ENCODE data around the gene UBQLN3.

Gene UBQLN3

DNA sequence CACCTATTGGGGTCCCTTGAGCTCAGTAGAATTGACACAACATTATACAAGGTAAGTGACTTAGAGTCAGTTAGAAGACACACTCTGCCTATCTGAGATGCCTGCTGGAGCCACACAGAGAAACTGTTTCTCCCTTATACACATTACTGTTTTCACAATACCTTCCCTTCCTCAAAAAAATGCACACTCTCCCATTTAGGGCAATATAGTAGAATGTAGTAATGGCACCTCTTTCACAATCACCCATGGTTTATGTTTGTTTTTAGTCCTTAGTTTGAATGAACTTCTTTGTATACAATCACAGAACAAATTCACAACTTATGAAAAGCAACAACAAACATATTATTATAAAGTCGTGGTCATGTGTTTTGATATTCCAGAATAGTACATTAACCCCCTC lies 24.3 kb upstream of the UBQLN3 start:
- no peaks in the 10 kb centered on the region for H3K9me3 ChIP-seq (ENCODE audit: control insufficient read depth, low read length)
- WGBS, 2 experiments = 91% methylated on average over 1 of the region's 1 CpG; no CpG with 5 or more reads in 1 of the 2 experiments

DNA sequence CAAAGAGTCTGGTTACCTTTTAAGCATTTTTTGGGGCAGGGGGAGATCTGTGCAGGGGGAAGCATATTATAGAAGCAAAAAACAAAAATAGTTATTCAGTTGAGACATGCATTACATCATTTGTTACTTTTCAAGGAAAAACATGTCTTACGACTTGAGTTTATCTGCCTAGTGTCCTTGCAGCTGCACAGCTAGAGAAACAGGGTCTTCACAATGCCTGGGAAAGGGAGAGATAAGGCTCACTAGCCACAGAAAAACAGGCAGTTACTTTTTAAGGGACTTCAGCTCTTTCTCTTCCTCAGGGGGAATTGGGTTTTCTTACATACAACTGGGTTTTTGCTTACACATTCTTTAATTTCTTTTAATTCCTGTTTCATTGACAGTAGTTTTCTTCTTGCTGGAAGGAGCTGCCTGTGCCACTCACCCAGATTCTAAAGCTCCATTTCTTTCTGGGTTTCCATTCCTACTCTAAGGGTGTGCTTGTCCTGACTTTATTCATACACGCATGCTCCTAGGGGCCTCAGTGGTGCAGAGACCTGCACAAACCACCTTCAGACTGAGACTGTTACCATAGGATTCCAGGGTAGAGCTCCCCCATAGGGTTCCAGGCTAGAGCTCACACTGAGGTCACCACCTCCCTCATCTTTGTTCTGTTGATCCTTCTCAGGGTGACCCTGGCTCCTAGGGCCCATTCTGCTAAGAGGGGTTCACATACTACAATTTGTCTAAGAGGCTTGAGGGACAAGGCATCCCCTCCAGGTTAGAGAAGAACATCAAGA lies 21.5 kb upstream of the UBQLN3 start:
- Histone ChIP-seq H3K27ac (ENCODE audit: insufficient read depth, low read depth, low read length, poor library complexity, severe bottlenecking) (no peak overlapping the region), H3K4me1 (ENCODE audit: control insufficient read depth, insufficient read depth, low read length) (no peaks in the 10 kb centered on the region), H3K36me3 (ENCODE audit: control insufficient read depth, insufficient read depth, low read length) (no peaks in the 10 kb centered on the region), H3K4me3 (ENCODE audit: insufficient read depth, low read depth, low read length) (no peak overlapping the region), H3K27me3 (ENCODE audit: control insufficient read depth, insufficient read depth, low read length, poor library complexity, severe bottlenecking) (no peaks in the 10 kb centered on the region), H3K9me3 (ENCODE audit: control insufficient read depth, low read length) (no peaks in the 10 kb centered on the region)
- 90 to 92% methylated on average over 2 of the region's 2 CpGs for WGBS, 2 experiments

More for the DNA sequence above, 24.3 kb upstream of the UBQLN3 start:
- Histone ChIP-seq H3K36me3 (ENCODE audit: control insufficient read depth, insufficient read depth, low read length) (no peaks in the 10 kb centered on the region), H3K4me1 (ENCODE audit: control insufficient read depth, insufficient read depth, low read length) (no peaks in the 10 kb centered on the region), H3K4me3 (ENCODE audit: insufficient read depth, low read depth, low read length) (no peak overlapping the region), H3K27ac (ENCODE audit: insufficient read depth, low read depth, low read length, poor library complexity, severe bottlenecking) (no peak overlapping the region), H3K27me3 (ENCODE audit: control insufficient read depth, insufficient read depth, low read length, poor library complexity, severe bottlenecking) (no peaks in the 10 kb centered on the region)

DNA sequence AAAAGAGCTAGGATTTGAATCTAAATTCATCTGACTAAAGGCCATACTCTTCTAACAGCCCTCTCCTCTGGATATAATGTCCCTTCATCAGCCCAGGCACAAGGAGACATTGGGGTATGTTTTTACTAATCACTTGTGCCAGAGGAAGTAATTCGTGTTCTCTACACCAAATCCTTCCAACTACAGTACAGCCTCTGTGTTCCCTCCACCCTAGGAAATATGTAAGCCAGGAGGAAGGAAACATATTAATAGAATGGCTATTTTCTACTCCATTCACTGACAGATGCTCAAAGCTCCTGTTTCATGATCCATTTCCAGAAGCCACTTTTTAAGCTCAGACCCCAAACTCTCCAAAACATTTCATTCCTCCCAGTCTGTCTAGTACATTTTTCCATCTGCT lies 18.7 kb upstream of the UBQLN3 start:
- H3K36me3 ChIP-seq (ENCODE audit: control insufficient read depth, insufficient read depth, low read length) = no peaks in the 10 kb centered on the region
- no peaks in the 10 kb centered on the region for H3K27me3 ChIP-seq (ENCODE audit: control insufficient read depth, insufficient read depth, low read length, poor library complexity, severe bottlenecking)
- H3K27ac ChIP-seq (ENCODE audit: insufficient read depth, low read depth, low read length, poor library complexity, severe bottlenecking) = no peak overlapping the region
- H3K9me3 ChIP-seq (ENCODE audit: control insufficient read depth, low read length) = no peaks in the 10 kb centered on the region
- no peaks in the 10 kb centered on the region for H3K4me1 ChIP-seq (ENCODE audit: control insufficient read depth, insufficient read depth, low read length)
- WGBS, 2 experiments = 75% methylated on average over 1 of the region's 1 CpG; no CpG with 5 or more reads in 1 of the 2 experiments
- no peak overlapping the region for H3K4me3 ChIP-seq (ENCODE audit: insufficient read depth, low read depth, low read length)

GRCh38 chr11:5527716-5528115 lies 18.0 kb upstream of the UBQLN3 start:
- Histone ChIP-seq H3K27ac (ENCODE audit: insufficient read depth, low read depth, low read length, poor library complexity, severe bottlenecking) (no peak overlapping the region), H3K36me3 (ENCODE audit: control insufficient read depth, insufficient read depth, low read length) (no peaks in the 10 kb centered on the region), H3K4me1 (ENCODE audit: control insufficient read depth, insufficient read depth, low read length) (no peaks in the 10 kb centered on the region), H3K27me3 (ENCODE audit: control insufficient read depth, insufficient read depth, low read length, poor library complexity, severe bottlenecking) (no peaks in the 10 kb centered on the region), H3K9me3 (ENCODE audit: control insufficient read depth, low read length) (no peaks in the 10 kb centered on the region), H3K4me3 (ENCODE audit: insufficient read depth, low read depth, low read length) (no peak overlapping the region)
- WGBS, 2 experiments = 93 to 97% methylated on average over 5 of the region's 5 CpGs

GRCh38 chr11:5524756-5525155 lies 15.0 kb upstream of the UBQLN3 start:
- 66 to 73% methylated on average over 3 of the region's 3 CpGs for WGBS, 2 experiments
- Histone ChIP-seq H3K9me3 (ENCODE audit: control insufficient read depth, low read length) (no peaks in the 10 kb centered on the region), H3K27me3 (ENCODE audit: control insufficient read depth, insufficient read depth, low read length, poor library complexity, severe bottlenecking) (no peaks in the 10 kb centered on the region), H3K36me3 (ENCODE audit: control insufficient read depth, insufficient read depth, low read length) (no peaks in the 10 kb centered on the region), H3K27ac (ENCODE audit: insufficient read depth, low read depth, low read length, poor library complexity, severe bottlenecking) (no peak overlapping the region), H3K4me3 (ENCODE audit: insufficient read depth, low read depth, low read length) (no peak overlapping the region), H3K4me1 (ENCODE audit: control insufficient read depth, insufficient read depth, low read length) (no peaks in the 10 kb centered on the region)

GRCh38 chr11:5522308-5522707 lies 12.6 kb upstream of the UBQLN3 start:
- H3K4me1 ChIP-seq (ENCODE audit: control insufficient read depth, insufficient read depth, low read length) = no peaks in the 10 kb centered on the region
- no peak overlapping the region for H3K4me3 ChIP-seq (ENCODE audit: insufficient read depth, low read depth, low read length)
- no peak overlapping the region for H3K27ac ChIP-seq (ENCODE audit: insufficient read depth, low read depth, low read length, poor library complexity, severe bottlenecking)
- WGBS, 2 experiments = 94% methylated on average over 2 of the region's 2 CpGs
- H3K36me3 ChIP-seq (ENCODE audit: control insufficient read depth, insufficient read depth, low read length) = no peaks in the 10 kb centered on the region
- no peaks in the 10 kb centered on the region for H3K27me3 ChIP-seq (ENCODE audit: control insufficient read depth, insufficient read depth, low read length, poor library complexity, severe bottlenecking)
- H3K9me3 ChIP-seq (ENCODE audit: control insufficient read depth, low read length) = no peaks in the 10 kb centered on the region

DNA sequence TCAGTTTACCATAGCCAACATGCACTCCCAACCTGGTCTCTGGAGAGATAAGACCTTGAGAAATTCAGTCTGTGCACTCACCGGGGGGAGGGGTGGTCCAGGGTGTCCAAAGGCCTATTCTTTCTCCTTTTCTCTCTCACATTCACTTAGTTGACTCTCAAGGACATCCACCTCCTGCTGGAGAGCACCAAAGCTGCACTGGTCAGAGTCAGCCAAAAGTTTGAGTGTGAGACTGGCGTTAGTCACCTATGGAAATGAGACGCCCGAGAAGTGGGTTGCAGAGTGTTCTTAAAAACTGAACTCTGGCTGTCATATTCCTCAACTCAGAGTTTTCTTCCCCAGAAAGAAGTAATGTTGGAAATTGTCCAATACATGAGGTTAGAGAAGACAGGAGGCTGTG lies 11.8 kb upstream of the UBQLN3 start:
- H3K9me3 ChIP-seq (ENCODE audit: control insufficient read depth, low read length) = no peaks in the 10 kb centered on the region
- H3K36me3 ChIP-seq (ENCODE audit: control insufficient read depth, insufficient read depth, low read length) = no peaks in the 10 kb centered on the region
- WGBS, 2 experiments = 94 to 96% methylated on average over 4 of the region's 4 CpGs
- no peaks in the 10 kb centered on the region for H3K27me3 ChIP-seq (ENCODE audit: control insufficient read depth, insufficient read depth, low read length, poor library complexity, severe bottlenecking)
- no peaks in the 10 kb centered on the region for H3K4me1 ChIP-seq (ENCODE audit: control insufficient read depth, insufficient read depth, low read length)
- H3K27ac ChIP-seq (ENCODE audit: insufficient read depth, low read depth, low read length, poor library complexity, severe bottlenecking) = no peak overlapping the region
- H3K4me3 ChIP-seq (ENCODE audit: insufficient read depth, low read depth, low read length) = no peak overlapping the region

- Histone ChIP-seq H3K36me3 (ENCODE audit: control insufficient read depth, insufficient read depth, low read length) (no peaks in the 10 kb centered on the region), H3K9me3 (ENCODE audit: control insufficient read depth, low read length) (no peaks in the 10 kb centered on the region), H3K4me1 (ENCODE audit: control insufficient read depth, insufficient read depth, low read length) (no peaks in the 10 kb centered on the region), H3K4me3 (ENCODE audit: insufficient read depth, low read depth, low read length) (no peak within 1 kb of the TSS), H3K27me3 (ENCODE audit: control insufficient read depth, insufficient read depth, low read length, poor library complexity, severe bottlenecking) (no peaks in the 10 kb centered on the region), H3K27ac (ENCODE audit: insufficient read depth, low read depth, low read length, poor library complexity, severe bottlenecking) (no peak within 1 kb of the TSS)
- WGBS, 2 experiments = 92 to 100% methylated on average over 1 to 2 of the region's 2 CpGs
Measured at GRCh38 chr11:5516599-5516998, 6.8 kb upstream of the UBQLN3 start, which contains the start of gene UBQLNL. TSS of gene UBQLNL (minus strand) at chr11:5516699. CDS start at chr11:5516441, 258 bp downstream.

GRCh38 chr11:5514841-5515240 lies 5.1 kb upstream of the UBQLN3 start:
- Histone ChIP-seq H3K27me3 (ENCODE audit: control insufficient read depth, insufficient read depth, low read length, poor library complexity, severe bottlenecking) (no peaks in the 10 kb centered on the region), H3K27ac (ENCODE audit: insufficient read depth, low read depth, low read length, poor library complexity, severe bottlenecking) (no peak overlapping the region), H3K36me3 (ENCODE audit: control insufficient read depth, insufficient read depth, low read length) (no peaks in the 10 kb centered on the region), H3K4me1 (ENCODE audit: control insufficient read depth, insufficient read depth, low read length) (no peaks in the 10 kb centered on the region), H3K4me3 (ENCODE audit: insufficient read depth, low read depth, low read length) (no peak overlapping the region), H3K9me3 (ENCODE audit: control insufficient read depth, low read length) (no peaks in the 10 kb centered on the region)

GRCh38 chr11:5508605-5509004 lies 1.2 kb downstream of the UBQLN3 start:
- H3K27me3 ChIP-seq (ENCODE audit: control insufficient read depth, insufficient read depth, low read length, poor library complexity, severe bottlenecking) = no peaks in the 10 kb centered on the region

More at GRCh38 chr11:5508605-5509004, 1.2 kb downstream of the UBQLN3 start:
- WGBS, 2 experiments = 95 to 96% methylated on average over 8 of the region's 8 CpGs
- Histone ChIP-seq H3K36me3 (ENCODE audit: control insufficient read depth, insufficient read depth, low read length) (no peaks in the 10 kb centered on the region), H3K4me3 (ENCODE audit: insufficient read depth, low read depth, low read length) (no peak overlapping the region), H3K4me1 (ENCODE audit: control insufficient read depth, insufficient read depth, low read length) (no peaks in the 10 kb centered on the region), H3K9me3 (ENCODE audit: control insufficient read depth, low read length) (no peaks in the 10 kb centered on the region), H3K27ac (ENCODE audit: insufficient read depth, low read depth, low read length, poor library complexity, severe bottlenecking) (no peak overlapping the region)
